DMS153 treated with DMSO at 0.1 percent for 48 hours (cell line): ENCODE results near the gene SCARF2.
"Not testable (repeated sequence)": the region's sequence is repeated elsewhere in the genome, so short reads cannot be mapped to it uniquely, and the experiment has no call there.

Experiments
- DNase-seq: peaks from one replicate; lab custom pipeline; 2025; ENCODE audit not compliant: unreplicated experiment; lab: John Stamatoyannopoulos, UW

Gene SCARF2

GRCh38 chr22:20413217-20414058, 24.2 kb downstream of the SCARF2 start:
- no peak for DNase-seq

GRCh38 chr22:20412474-20413216, 25.0 kb downstream of the SCARF2 start:
- no peak for DNase-seq

- DNase-seq, result not testable (repeated sequence)
These were observed 28.2 kb downstream of the SCARF2 start for GRCh38 chr22:20409385-20409784.

- DNase-seq, result no peak
These were observed 28.7 kb downstream of the SCARF2 start for GRCh38 chr22:20408891-20409290.

GRCh38 chr22:20407829-20408228, 29.8 kb downstream of the SCARF2 start:
- DNase-seq, result no peak

GRCh38 chr22:20406686-20407408, 30.8 kb downstream of the SCARF2 start:
- DNase-seq, result no peak

- DNase-seq, result no peak
These were observed 31.5 kb downstream of the SCARF2 start for GRCh38 chr22:20405931-20406685.

- no peak for DNase-seq
These were observed 32.2 kb downstream of the SCARF2 start for GRCh38 chr22:20405291-20405930.

- no peak for DNase-seq
These were observed 32.7 kb downstream of the SCARF2 start for GRCh38 chr22:20404881-20405280.

- no peak for DNase-seq
These were observed 33.9 kb downstream of the SCARF2 start for GRCh38 chr22:20403779-20404140.

- DNase-seq, result no peak
These were observed 34.5 kb downstream of the SCARF2 start for GRCh38 chr22:20402960-20403778.

- no peak for DNase-seq
These were observed 36.1 kb downstream of the SCARF2 start for GRCh38 chr22:20401376-20402014.

- no peak for DNase-seq
These were observed 36.8 kb downstream of the SCARF2 start for GRCh38 chr22:20400606-20401375.

GRCh38 chr22:20399866-20400605, 37.6 kb downstream of the SCARF2 start:
- no peak for DNase-seq

GRCh38 chr22:20398420-20398819, 39.2 kb downstream of the SCARF2 start:
- DNase-seq, result no peak

GRCh38 chr22:20397498-20397897, 40.1 kb downstream of the SCARF2 start:
- no peak for DNase-seq

GRCh38 chr22:20396639-20397038, 41.0 kb downstream of the SCARF2 start:
- DNase-seq, result no peak

GRCh38 chr22:20395907-20396287, 41.7 kb downstream of the SCARF2 start:
- DNase-seq, result no peak
